GM13977 (cell line): ENCODE measurements around the gene LVRN.
"Not testable (repeated sequence)": the region's sequence is repeated elsewhere in the genome, so short reads cannot be mapped to it uniquely, and the experiment has no call there.

Source experiments
- DNase-seq: peaks from one replicate; pipeline ENCODE4 v3.0.0; 2012; ENCODE audit warnings: low spot score
- CTCF ChIP-seq: IDR thresholded peaks from 2 replicates; pipeline ENCODE4 v1.5.1; 2012; ENCODE audit warnings: mild to moderate bottlenecking, control low read depth; ENCODE audit not compliant: insufficient read depth; ENCODE audit errors: extremely low read depth, missing control alignments
- in situ Hi-C: fragments of 300-500 bp; cut with MboI; formaldehyde crosslinking; loops from one replicate; pipeline ENCODE4 v1.12.0; 2022; ENCODE audit warnings: low sequenced_read_pairs, low pct_unique_long_range_greater_than_20kb, mixed read lengths, inconsistent platforms; ENCODE audit not compliant: unreplicated experiment

LVRN gene, protein sequence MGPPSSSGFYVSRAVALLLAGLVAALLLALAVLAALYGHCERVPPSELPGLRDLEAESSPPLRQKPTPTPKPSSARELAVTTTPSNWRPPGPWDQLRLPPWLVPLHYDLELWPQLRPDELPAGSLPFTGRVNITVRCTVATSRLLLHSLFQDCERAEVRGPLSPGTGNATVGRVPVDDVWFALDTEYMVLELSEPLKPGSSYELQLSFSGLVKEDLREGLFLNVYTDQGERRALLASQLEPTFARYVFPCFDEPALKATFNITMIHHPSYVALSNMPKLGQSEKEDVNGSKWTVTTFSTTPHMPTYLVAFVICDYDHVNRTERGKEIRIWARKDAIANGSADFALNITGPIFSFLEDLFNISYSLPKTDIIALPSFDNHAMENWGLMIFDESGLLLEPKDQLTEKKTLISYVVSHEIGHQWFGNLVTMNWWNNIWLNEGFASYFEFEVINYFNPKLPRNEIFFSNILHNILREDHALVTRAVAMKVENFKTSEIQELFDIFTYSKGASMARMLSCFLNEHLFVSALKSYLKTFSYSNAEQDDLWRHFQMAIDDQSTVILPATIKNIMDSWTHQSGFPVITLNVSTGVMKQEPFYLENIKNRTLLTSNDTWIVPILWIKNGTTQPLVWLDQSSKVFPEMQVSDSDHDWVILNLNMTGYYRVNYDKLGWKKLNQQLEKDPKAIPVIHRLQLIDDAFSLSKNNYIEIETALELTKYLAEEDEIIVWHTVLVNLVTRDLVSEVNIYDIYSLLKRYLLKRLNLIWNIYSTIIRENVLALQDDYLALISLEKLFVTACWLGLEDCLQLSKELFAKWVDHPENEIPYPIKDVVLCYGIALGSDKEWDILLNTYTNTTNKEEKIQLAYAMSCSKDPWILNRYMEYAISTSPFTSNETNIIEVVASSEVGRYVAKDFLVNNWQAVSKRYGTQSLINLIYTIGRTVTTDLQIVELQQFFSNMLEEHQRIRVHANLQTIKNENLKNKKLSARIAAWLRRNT

DNA sequence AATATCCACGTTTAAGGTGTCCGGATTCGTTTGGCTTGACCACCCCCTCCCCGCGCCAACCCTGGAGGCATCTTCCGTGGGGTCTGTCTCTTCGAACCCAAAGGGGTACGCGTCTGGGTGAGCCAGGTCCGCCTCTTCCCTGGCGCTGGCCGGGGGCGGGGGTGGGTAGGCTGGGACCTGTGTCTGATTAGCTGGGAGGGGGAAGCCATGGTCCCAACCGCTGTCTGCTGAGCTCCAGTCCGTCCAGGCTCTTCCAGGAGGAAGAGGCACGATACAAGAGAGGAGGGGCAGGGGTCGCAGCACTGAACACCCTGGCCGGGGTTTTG lies at the start of gene LVRN:
Gene LVRN, plus strand, starts transcription at position 237 of the 326 bp plus-strand sequence. CDS start 143 bp downstream, outside the sequence.
- no peak for TF ChIP-seq CTCF
- DNase-seq, result no peak
- in situ Hi-C loops, result no loop called here

- in situ Hi-C loops, DNase-seq: not testable (repeated sequence)
Measured at GRCh38 chr5:115913623-115914400, 48.5 kb upstream of the LVRN start.

DNA sequence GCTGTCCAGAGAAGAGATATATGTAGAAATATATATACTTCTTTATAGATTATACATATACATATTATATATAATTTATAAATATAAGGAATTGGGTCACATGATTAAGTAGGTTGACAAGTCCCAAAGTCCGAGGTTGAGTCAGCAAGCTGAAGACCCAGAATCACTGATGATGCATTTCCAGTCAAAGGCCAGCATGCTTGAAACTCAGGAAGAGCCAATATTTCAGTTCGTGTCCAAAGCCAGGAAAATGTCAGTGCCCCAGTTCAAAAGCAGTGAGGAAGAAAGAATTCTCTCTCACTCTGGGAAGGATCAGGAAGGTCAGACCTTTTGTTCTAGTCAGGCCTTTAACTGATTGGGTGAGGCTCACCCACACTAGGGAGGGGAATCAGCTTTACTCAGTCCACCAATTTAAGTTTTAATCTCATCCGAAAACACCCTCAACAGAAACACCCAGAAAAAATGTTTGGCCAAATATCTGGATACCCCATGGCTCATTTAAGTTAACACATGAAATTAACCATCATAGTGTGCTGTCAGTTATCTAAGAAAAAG lies 42.0 kb upstream of the LVRN start:
- DNase-seq, result no peak
- TF ChIP-seq CTCF, result no peak
- in situ Hi-C loops, result no loop called here

- in situ Hi-C loops, DNase-seq: not testable (repeated sequence)
Measured at GRCh38 chr5:115928578-115929407, 33.5 kb upstream of the LVRN start.

GRCh38 chr5:115930171-115930570 lies 32.1 kb upstream of the LVRN start:
- DNase-seq, in situ Hi-C loops: not testable (repeated sequence)

GRCh38 chr5:115930630-115931337 lies 31.5 kb upstream of the LVRN start:
- TF ChIP-seq CTCF, result no peak
- DNase-seq, result no peak
- in situ Hi-C loops, result no loop called here

- no peak for TF ChIP-seq CTCF
- no peak for DNase-seq
- in situ Hi-C loops, result no loop called here
Measured at GRCh38 chr5:115932991-115933390, 29.3 kb upstream of the LVRN start.
